NCI-H1436 treated with DMSO at 0.1 percent for 48 hours (cell line): ENCODE measurements around the gene SLCO4A1.

Experiments used
- DNase-seq: peaks from one replicate; lab custom pipeline; 2025; lab: John Stamatoyannopoulos, UW

SLCO4A1 gene

DNA sequence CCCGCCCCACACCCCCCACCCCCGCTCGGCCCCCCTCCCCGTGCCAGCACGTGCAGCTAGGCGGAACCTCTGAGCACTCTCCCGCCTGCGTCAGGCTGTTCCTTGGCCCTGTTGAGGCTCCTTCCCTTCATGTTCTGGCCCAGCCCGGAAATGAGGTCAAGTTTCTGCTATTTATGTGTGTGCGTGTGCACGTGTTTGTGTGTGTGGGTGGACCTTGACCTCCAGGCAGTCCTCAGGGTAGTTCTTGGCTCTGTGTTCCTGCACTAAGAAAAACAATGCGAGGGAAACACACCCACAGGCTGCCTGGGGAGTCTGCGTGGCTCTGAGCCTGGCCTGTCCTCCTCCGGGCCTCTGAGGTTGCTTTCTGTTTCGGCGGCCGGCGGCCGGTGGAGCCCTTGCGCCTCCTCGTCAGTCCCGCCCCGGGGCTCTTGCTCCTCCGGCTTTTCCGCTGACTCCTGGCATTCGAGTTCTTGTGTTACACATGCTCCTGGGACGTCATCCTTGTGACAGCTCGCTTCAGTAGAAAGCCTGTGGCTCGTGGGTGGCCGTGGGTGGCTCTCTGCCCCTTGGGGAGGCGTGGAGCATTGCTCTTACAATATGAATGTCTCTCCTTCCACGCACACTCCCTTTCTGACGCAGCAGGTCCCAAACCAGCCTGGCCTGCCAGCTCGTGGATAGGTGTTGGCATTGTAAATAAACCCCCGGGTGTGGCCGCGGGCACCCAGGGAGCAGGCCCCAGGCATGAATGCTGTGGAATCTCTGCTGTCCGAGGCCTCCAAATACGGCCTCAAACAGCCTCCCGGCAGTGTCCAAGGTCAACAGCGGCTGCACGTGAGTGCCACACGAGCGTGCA, 10.0 kb downstream of the SLCO4A1 start:
- no peak for DNase-seq

DNA sequence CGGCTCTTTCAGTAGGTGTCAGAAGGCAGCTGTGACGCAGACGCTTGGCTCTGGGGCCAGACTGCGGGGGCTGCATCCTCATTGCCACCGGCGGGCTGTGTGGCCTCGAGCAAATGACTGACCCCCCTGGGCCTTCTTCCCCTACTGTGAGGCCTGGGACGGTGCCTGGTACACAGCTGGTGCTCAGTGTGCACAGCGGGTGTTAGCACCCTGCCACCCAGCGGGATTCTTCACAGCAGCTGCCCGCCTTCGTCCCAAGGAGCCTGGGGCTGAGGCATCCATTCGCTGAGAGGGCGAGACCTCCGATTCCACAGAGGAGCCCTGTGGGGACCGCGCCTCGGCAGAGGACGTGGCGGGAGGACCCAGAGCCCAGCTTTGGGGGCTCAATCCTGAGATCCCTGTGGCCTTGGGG, 10.6 kb downstream of the SLCO4A1 start:
- DNase-seq: no peak

DNA sequence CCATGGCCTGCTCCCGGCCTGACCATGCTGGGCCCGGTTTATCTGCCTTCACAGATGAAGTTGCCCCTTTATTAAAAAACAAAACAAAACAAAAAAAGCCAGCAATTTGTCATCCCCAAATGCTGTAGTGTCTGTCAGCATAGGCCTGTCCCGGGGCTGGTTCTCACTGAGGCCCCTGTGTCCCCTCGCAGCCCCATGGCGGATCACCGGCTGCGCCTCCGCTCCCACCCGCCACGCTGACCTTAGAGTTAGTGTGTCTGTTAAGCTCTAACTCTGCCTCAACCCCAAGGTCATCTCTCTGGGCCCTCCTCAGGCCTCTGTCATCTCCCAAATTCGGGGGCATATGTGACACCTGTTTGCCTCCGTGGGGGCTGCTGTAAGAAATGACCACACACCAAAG, 11.1 kb downstream of the SLCO4A1 start:
- no peak for DNase-seq

DNA sequence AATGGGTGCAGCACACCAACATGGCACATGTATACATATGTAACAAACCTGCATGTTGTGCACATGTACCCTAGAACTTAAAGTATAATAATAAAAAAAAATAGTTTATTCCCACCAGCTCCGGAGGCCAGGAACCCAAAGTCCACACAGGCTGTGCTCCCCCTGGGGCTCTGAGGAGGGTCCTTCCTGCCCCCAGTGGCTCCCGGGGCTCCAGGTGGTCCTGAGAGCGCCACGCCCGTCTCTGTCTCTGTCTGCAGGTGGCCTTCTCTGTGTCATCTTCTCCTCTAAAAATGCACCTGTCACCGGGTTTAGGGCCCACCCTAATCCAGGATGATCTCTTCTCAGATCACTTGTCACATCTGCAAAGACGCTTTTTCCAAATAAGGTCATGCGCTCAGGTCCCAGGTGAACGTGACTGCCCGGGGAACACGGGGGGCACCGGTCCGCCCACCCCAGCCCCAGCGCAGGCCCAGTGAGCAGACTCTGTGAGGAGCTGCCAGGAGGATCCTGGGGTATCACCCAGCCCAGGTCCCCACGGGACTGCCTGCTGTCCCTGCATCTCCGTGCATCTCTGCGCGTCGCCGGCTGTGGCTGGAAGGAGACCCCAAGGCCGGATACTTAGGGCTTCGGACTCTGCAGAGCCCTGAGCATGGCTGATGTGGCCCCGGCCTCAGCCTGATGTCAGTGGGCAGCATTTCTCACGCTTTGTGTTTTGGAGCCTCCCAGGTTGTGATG, 11.8 kb downstream of the SLCO4A1 start:
- DNase-seq: no peak

DNA sequence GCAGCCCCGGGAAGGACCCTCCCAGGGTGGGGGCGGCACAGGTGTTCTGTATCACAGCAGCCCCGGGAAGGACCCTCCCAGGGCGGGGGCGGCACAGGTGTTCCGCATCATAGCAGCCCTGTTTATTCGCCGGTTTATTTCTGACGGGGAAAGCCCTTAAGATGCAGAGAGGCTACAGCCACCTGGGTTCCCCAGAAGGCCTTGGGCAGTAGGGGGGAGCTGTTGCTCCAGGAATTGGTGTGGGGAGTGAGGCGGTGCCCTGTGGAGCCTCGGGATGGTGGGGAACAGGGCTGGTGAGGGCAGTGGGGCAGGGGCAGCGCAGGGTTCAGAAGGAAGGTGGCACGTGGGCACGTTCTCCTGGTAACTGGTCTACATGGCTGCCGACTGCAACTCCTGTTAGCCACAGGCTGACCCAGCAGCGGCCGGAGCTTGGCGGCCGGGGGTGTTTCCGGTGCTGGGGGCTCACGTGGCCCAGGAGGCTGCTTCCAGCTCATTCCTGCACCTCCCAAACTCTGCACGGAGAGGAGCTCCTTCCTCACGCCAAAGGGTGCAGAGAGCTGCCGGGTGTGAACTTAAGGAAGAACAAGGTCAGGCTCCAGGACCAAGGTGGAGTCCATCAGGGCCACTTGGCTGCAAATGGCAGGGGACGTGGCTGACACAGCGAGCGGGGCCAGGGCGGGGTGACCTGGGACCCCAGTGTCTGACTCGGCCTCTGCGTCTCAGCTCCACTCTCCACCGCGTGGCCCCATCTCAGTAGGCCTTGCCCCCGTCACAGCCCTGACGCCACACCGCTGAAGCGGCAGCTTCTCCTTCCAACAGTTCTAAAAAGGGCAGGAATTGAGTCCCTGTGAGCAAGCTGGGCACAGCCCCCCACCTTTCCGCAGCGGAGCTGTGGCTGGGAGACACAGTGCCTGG, 13.2 kb downstream of the SLCO4A1 start:
- no peak for DNase-seq

DNA sequence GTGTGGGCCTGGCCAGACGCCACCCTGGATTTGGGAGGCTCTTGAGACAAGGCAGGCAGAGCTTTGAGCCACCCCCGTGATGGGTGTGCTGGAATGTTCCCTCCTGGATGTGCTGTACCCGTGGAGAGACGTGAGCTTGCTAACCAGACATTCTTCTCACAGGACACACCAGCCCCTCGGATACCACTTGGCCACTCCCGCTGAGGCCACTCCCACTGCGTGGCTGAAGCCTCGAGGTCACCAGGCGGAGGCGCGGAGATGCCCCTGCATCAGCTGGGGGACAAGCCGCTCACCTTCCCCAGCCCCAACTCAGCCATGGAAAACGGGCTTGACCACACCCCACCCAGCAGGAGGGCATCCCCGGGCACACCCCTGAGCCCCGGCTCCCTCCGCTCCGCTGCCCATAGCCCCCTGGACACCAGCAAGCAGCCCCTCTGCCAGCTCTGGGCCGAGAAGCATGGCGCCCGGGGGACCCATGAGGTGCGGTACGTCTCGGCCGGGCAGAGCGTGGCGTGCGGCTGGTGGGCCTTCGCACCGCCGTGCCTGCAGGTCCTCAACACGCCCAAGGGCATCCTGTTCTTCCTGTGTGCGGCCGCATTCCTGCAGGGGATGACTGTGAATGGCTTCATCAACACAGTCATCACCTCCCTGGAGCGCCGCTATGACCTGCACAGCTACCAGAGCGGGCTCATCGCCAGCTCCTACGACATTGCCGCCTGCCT, 14.1 kb downstream of the SLCO4A1 start:
- no peak for DNase-seq

- no peak for DNase-seq
Observed at GRCh38 chr20:62656919-62657588, 14.8 kb downstream of the SLCO4A1 start.

GRCh38 chr20:62657589-62657942, 15.3 kb downstream of the SLCO4A1 start:
- DNase-seq: no peak

DNA sequence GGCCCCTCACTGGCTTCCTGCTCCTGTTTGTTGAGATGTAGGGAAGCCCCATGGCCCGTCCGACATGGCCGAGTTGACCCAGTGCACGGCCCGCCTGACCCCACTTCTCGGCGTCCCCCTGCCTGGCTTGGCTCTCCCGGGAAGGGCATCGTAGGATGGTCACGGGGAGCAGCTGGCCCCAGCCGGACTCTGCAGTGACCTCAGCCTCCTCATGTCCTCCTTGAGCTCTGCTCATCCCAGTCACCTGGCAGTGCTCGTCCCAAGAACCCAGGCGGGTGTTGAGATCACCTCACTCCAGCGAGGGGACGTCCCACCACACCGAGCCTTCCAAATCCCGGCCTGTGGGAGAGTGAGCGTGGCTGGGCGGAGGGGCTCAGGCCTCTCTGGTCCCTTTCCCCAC, 15.7 kb downstream of the SLCO4A1 start:
- no peak for DNase-seq

- no peak for DNase-seq
Observed at GRCh38 chr20:62658593-62659178, 16.4 kb downstream of the SLCO4A1 start.

DNA sequence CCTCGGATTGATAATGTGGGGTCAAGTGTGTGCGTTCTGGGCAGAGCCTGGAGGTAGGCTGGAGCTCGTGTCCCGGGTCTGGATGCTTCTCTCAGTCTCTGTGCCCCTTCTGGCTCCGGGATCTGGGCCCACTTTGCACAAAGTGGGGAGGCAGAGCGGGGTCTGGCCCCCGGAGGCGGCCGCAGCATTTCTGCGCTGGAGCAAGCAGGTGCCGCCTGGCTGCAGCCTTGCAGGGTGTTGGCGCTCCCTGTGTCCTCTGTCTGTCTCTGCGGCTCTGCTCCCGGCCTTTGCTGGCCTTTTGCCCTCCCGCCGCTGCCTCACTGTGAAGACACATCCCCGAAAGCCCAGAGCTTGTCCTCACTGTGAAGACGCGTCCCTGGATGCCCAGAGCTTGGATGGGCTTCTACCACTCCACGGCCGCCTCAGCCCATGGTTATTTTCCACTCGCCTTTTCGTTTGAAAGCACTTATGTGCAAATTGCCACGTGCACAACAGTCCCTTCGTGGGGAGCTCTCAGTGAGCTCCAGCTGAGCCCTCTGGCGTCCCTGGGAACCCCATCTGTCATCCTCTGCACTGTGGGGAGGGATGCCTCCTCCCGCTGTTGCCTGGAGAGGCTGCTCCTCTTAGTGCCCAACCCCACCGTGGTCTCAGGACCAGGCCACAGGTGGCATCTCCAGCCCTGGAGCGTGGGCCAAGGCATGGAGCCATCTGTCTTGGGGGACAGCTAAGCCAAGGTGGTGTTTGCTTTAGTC, 17.4 kb downstream of the SLCO4A1 start:
- DNase-seq: no peak

DNA sequence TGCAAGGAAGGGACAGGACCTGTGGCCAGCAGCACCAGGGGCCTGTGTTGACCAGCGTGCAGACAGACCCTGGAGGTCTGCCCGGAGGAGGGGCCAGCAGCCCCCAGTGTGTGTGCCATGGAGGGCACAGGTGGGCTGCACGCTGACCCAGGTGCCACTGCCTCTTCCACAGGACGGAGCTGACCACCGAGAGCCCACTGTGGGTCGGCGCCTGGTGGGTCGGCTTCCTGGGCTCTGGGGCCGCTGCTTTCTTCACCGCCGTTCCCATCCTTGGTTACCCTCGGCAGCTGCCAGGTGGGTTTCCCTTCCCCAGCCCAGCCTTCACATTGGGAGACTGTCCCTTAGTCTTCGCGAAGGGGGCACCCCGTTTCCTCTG, 17.9 kb downstream of the SLCO4A1 start:
- DNase-seq: no peak

- DNase-seq: no peak
Observed at GRCh38 chr20:62660768-62661167, 18.5 kb downstream of the SLCO4A1 start.

GRCh38 chr20:62661647-62662046, 19.3 kb downstream of the SLCO4A1 start:
- no peak for DNase-seq

DNA sequence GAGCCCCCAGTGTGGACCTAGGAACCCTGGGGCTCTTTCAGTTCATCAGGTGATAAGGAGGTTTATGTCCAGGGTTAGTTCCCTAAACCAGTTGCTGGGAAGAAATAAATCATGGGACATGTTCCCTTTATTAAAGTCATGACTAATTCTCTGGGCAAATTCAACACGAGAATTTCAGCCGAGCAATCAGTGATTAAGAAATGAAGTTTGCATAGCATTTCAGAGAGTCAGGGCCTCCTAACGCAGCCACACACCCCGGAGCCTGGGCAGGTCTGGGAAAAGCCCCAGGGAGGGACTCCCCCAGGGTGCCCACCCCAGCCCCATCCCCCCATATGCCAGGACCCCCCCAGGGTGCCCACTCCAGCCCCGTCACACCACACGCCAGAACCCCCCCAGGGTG, 20.1 kb downstream of the SLCO4A1 start:
- DNase-seq: no peak

GRCh38 chr20:62663145-62664018, 21.1 kb downstream of the SLCO4A1 start:
- no peak for DNase-seq

GRCh38 chr20:62664019-62664971, 22.0 kb downstream of the SLCO4A1 start:
- DNase-seq: no peak
